OCI-LY3 (cell line): Measurements from ENCODE around the gene CIAO3.

Experiments
- EZH2phosphoT487 ChIP-seq: fragments of 200-600 bp; shearing (Covaris generic); IDR thresholded peaks from 2 replicates; pipeline ENCODE4 v1.6.1; 2018; ENCODE audit warnings: antibody characterized with exemption, mixed run types, low read depth
- TF ChIP-seq, protein P1 (sequence below): fragments of 200-600, 300-600 bp; sonication (generic); IDR thresholded peaks from 2 replicates; pipeline ENCODE4 v1.5.1; 2014; ENCODE audit warnings: antibody characterized with exemption, low read length, low read depth

DNA sequence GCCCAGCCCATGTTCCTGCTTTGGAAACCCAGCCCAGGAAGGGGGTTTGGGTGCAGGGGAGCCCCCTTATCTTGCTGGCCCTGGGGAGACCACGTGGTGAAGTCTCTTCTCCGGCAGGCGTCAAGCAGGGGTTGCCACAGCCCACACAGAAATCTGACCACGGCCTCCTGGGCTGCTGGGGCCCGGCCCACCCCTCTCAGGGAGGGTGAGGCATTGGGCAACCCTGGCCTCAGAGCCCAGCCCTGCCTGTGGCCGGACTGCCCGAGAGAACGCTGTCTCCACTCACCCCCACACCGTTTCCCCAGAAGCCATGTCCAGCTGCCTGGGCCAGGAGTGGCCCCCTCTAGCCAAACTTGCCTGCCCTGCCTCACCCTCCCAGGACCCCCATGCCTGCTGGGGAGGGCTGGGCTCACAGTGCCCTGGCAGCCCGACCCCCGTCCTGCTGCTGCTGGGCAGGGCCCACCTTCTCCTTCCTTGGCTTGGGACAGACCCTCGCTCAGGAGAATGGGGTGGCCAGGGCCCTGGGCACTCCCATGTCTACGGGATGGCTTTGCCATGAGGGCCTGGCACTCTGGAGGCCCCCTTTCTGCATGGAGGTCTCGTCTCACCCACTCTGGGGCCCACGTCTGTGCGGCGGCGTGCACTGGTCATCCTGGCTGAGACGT, 40.7 kb upstream of the CIAO3 start:
- TF ChIP-seq, protein P1, sequence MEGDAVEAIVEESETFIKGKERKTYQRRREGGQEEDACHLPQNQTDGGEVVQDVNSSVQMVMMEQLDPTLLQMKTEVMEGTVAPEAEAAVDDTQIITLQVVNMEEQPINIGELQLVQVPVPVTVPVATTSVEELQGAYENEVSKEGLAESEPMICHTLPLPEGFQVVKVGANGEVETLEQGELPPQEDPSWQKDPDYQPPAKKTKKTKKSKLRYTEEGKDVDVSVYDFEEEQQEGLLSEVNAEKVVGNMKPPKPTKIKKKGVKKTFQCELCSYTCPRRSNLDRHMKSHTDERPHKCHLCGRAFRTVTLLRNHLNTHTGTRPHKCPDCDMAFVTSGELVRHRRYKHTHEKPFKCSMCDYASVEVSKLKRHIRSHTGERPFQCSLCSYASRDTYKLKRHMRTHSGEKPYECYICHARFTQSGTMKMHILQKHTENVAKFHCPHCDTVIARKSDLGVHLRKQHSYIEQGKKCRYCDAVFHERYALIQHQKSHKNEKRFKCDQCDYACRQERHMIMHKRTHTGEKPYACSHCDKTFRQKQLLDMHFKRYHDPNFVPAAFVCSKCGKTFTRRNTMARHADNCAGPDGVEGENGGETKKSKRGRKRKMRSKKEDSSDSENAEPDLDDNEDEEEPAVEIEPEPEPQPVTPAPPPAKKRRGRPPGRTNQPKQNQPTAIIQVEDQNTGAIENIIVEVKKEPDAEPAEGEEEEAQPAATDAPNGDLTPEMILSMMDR: no peak
- TF ChIP-seq EZH2phosphoT487: no peak
